Stimulated activated CD8-positive, alpha-beta memory T cell treated with anti-CD3 and anti-CD28 coated beads, Interleukin-12 subunit alpha, Interleukin-12 subunit beta, amount 100 ng/mL, for 4 hours (primary cell): Measurements from ENCODE around the gene PRRX2.
"Not testable (repeated sequence)": the region's sequence is repeated elsewhere in the genome, so short reads cannot be mapped to it uniquely, and the experiment has no call there.

Experiments
- DNase-seq: peaks from one replicate; pipeline ENCODE4 v3.0.0-alpha.2; 2020; ENCODE audit warnings: low read depth

Gene PRRX2

DNA sequence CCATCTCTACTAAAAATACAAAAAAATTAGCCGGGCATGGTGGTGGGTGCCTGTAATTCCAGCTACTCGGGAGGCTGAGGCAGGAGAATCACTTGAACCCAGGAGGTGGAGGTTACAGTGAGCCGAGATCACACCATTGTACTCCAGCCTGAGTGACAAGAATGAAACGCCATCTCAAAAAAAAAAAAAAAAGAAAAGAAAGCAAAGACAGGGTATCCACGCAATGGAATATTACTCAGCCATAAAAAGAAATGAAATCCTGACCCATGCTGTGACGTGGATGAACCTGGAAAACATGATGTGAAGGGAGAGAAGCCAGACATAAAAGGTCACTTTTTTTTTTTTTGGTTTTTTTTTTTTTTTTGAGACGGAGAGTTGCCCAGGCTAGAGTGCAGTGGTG is 95.3 kb downstream of the PRRX2 start:
- DNase-seq, result not testable (repeated sequence)

DNA sequence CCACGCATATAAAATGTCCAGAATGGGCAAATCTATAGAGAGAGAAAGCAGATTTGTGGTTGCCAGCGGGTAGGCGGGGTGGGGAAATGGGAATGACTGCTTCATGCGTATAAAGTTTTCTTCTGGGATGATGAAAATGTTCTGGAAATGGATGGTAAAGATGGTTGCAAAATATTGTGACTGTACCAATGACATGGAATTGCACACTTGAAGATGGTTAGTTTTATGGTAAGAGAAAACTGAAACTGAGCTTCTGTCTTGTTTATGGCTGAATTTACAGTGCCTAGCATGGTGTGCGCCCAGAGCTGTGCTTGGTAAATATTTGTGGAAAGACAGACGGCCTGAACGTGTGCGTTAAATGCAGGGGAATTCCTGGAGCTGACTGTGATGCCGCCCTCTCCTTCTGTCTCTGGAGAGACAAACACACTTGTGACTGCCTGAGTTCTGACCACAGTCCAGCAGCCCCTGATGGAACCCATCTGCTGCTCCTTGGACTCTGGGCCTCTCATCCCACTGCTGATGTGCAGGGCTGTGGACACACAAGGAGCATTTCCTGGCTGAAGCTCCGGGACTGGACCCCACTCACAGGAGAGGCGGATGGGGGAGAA is 96.0 kb downstream of the PRRX2 start:
- no peak for DNase-seq

DNA sequence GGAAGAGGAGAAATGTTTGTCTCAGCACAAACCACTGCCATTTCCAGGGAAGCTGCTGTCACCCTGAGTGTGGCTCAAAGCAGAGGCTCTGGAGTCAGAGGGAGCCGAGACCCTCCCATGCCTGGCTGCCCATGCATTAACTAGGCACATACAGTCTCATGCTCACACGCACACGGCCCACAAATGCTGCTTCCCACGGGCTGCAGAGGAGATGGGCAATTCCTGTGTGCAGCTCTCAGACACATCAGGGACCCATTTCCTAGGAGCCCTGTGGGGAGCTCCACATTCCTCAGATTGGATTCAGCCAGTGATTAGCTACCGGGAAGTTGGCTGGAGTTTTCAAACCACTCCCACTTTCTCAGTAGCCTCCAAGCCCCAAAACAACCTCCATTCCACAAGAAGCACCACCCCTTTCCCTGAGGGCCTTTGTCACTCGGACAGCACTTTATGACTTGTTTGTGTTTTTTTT is 96.5 kb downstream of the PRRX2 start:
- DNase-seq, result no peak

DNA sequence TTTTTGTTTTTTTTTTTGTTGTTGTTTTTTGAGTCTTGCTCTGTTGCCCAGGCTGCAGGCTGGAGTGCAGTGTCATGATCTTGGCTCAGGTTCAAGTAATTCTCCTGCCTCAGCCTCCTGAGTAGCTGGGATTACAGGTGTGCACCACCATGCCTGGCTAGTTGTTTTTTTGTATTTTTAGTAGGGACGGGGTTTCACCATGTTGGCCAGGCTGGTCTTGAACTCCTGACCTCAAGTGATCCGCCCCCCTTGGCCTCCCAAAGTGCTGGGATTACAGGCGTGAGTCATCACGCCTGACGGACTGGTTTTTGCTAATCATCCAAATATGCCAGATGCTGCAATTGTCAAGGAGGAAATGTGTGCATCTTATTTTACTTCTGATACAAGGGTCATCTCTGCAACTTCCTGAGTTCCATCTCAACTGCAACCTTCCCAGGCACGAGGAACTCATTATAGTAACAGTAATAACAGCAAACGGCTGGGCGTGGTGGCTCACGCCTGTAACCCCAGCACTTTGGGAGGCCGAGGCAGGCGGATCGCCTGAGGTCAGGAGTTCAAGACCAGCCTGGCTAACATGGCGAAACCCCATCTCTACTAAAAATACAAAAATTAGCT is 97.0 kb downstream of the PRRX2 start:
- not testable (repeated sequence) for DNase-seq

DNA sequence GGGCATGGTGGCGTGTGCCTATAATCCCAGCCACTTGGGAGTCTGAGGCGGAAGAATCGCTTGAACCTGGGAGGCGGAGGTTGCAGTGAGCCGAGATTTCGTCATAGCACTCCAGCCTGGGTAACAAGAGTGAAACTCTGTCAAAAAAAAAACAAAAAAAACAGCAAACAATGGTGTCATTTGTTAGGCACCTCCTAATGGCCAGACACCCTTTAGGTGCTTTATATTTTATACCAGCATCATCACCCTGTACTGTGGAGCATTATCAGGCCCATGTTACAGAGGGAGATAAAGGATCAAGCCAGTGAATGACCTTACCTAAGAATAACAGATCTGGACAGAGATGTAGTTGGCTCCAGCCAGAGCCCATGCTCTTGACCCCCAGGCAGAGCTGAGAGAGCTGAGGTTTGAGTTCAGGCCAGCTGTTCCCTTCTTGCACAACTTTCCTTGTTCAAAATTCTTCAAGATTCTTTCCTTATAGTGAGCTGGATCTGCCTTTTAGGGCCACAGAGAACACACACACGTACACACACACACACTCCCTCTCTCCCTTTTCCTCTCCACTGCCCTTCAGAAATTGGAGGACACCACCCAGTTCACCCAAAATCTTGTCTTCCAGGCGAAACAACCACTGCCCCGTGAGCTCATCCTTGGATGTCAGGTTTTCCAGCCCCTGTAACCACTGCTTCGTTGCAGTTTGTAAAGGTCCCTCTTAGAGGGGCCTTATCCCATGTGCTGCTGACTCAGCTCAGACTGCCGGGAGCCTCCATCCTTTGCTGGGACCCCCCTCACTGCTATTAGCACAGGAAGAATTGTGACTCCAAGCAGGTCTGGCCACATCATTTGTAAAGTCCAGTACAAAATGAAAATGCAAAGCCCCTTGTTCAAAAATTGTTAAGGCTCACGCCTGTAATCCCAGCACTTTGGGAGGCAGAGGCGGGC is 97.8 kb downstream of the PRRX2 start:
- no peak for DNase-seq

DNA sequence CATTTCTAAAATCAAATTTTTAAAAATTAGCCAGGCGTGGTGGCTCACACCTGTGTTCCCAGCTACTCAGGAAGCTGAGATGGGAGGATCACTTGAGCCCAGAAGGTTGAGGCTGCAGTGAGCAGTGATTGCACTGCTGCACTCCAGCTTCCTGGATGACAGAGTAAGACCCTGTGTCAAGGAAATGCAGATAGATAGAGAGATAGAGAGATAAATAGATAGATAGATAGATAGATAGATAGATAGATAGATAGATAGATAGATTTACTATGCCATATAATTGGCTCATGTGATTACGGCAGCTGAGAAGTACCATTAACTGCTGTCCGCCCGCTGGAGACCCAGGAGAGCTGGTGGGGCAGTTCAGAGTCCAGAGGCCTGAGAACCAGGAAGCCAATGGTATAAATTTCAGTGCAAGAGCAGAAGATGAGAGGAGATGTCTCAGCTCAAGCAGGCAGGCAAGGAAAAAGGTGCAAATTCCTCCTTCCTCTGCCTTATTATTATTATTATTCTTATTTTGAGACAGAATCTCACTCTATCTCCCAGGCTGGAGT is 100.4 kb downstream of the PRRX2 start:
- DNase-seq, result no peak

DNA sequence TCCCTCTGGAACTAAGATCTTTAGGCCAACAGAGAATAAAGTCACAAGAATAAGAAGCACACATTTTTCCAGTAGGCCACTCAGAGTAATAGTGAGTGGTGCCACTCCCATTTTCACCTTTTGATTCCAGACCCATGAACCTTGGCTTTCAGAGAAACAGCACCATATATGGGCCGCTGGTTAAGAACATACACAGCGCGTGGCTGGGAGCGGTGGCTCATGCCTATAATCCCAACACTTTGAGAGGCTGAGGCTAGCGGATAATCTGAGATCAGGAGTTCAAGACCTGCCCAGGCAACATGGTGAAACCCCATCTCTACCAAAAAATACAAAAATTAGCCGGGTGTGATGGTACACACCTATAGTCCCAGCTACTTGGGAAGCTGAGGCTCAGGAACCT is 103.0 kb downstream of the PRRX2 start:
- DNase-seq, result no peak

DNA sequence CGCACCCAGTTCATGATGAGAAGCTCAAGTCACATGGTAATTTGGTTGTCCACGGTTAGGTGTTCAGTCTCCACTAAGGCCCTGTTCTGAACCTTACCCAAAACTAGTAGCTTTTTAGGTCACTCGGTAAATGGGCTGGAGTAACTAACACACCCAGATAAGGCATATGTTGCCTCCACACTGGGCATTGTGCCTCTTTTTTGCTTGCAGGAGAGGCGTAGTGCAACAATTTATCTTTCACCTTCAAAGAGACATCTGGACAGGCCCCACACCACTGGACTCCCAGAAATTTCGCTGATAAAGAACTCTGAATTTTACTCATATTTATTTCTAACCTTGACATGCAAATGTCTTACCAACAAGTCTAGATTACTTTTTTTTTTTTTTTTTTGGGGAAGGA is 104.2 kb downstream of the PRRX2 start:
- DNase-seq, result no peak

DNA sequence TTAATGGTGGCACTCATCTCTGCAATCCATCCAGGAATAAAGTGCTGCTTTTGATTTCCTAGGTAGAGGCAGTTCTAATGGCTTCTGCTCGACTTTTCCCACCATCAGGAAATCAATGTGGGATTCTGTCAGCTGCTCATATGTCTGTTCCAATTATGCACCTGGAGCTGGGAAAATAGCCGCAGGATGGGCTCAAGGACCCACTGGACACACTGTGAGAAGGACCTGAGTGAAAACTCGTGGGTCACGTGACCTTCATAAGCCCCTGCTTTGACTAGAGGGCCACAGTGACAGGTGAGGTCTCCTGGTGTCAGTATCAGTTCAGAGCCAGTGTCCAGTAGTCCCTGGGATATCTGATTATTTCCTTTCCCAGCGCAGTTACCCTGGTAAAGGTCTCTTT is 105.3 kb downstream of the PRRX2 start:
- DNase-seq, result no peak
